ENCODE measurements around the gene DCLK1.

GRCh38 chr13:35804901-35805300, 326.3 kb downstream of the DCLK1 start:
- TF ChIP-seq CTCF (IDR thresholded peaks at IDR 0.05; ENCODE audit: insufficient read depth, low read length) (no peak), POLR2AphosphoS5 (IDR thresholded peaks at IDR 0.05; ENCODE audit: low read depth) (no peak), REST (IDR thresholded peaks at IDR 0.05; ENCODE audit: insufficient replicate concordance, low read depth) (no peak)
